Measurements from ENCODE around the gene ELL. TPM values are rescaled to one million over a fixed set of nuclear protein-coding genes. Genes with fewer than 3 reads are reported as not detected.

Gene ELL
- total RNA-seq, 1 experiment from 2014 or later, result 17.0 TPM

DNA sequence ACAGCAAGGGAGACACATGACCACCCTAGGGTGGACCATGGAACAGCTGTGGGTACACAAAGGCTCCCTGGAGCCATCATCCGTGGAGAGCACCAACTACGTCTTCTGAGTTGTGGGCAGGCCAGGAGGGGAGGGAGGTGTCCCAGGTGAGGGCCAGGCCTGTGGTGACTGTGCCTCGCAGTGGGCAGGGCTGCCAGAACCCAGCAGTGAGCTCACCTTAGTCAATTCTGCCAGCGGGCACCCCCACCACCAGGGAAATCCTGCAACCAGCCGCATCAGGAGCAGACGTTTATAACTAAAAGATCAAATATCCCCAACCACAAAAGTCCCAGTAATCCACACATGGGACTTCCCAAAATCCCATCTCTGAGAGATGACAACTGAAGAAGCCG, 19.6 kb downstream of the ELL start:
- no peaks in the 10 kb centered on the region for H3K9me3 Mint-ChIP-seq
- peaks cover 3% of the 10 kb centered on the region for H4K20me1 ChIP-seq (ENCODE audit: control insufficient read depth, insufficient read depth, insufficient read length)
- no peaks in the 10 kb centered on the region; the same call in 1 of the 2 replicates for H3K79me2 ChIP-seq (ENCODE audit: insufficient read depth, low read length)

More for the DNA sequence above, 19.6 kb downstream of the ELL start:
- no peak for TF ChIP-seq CTCF (conservative IDR thresholded peaks at IDR 0.05)
- H2AFZ ChIP-seq (ENCODE audit: low read length), result no peak overlapping the region
- H4K91ac ChIP-seq (ENCODE audit: insufficient read length, low read depth, low read length), result no peak overlapping the region
- no peak overlapping the region for H3K18ac ChIP-seq (ENCODE audit: insufficient read length, low read depth, low read length)
- H3K27me3 ChIP-seq (ENCODE audit: insufficient read depth, low read length), result no peaks in the 10 kb centered on the region
- no peaks in the 10 kb centered on the region for H3K9me3 ChIP-seq (ENCODE audit: control insufficient read depth, low read depth, low read length)
- H3K4me2 ChIP-seq (ENCODE audit: insufficient read depth, insufficient read length, low read length), result no peak overlapping the region
- no peak for DNase-seq
- Mint-ChIP-seq H3K27ac (no peak overlapping the region; a peak in 1 of 7 replicates), H3K27me3 (ENCODE audit: low read depth) (no peaks in the 10 kb centered on the region; the same call in 1 of the 2 replicates), H3K36me3 (ENCODE audit: insufficient read depth in 1 of 3, low read depth in 3 of 3) (no peaks in the 10 kb centered on the region; a peak in 1 of 7 replicates), H3K4me3 (no peak overlapping the region), H3K4me1 (peaks cover 5% of the 10 kb centered on the region in 2 experiments)
- peaks cover 3% of the 10 kb centered on the region for H3K79me1 ChIP-seq (ENCODE audit: insufficient read depth, low read depth, low read length, poor library complexity, severe bottlenecking)
- H2BK120ac ChIP-seq (ENCODE audit: low read depth, low read length, poor library complexity, severe bottlenecking), result no peak overlapping the region
- no peak overlapping the region for H3T11ph ChIP-seq (ENCODE audit: low read length)
- no peak overlapping the region for H3K4ac ChIP-seq (ENCODE audit: low read depth, low read length)
- H2BK20ac ChIP-seq (ENCODE audit: low read depth, low read length, poor library complexity, severe bottlenecking), result no peak overlapping the region
- no CpG with 5 or more reads among the region's 7 CpGs for WGBS (ENCODE audit: extremely low coverage, insufficient read length, low lambda C conversion rate)
- no peak overlapping the region for H3K14ac ChIP-seq (ENCODE audit: insufficient read depth, low read length)
- H3K9ac ChIP-seq (ENCODE audit: extremely low read depth, insufficient read length, low read length), result no peak overlapping the region
- H4K8ac ChIP-seq (replicated peaks; ENCODE audit: insufficient read length, low read depth, low read length), result no peak overlapping the region
- H2BK12ac ChIP-seq (ENCODE audit: insufficient read length, low read depth, low read length), result no peak overlapping the region
- H3K56ac ChIP-seq (ENCODE audit: insufficient read length, low read depth, low read length), result no peak overlapping the region
- H2BK5ac ChIP-seq (ENCODE audit: insufficient read length, low read length), result no peak overlapping the region
- H3K4me1 ChIP-seq (ENCODE audit: insufficient read depth, low read length), result no peaks in the 10 kb centered on the region
- no peaks in the 10 kb centered on the region for H3K23me2 ChIP-seq (ENCODE audit: insufficient read length, low read depth, low read length, poor library complexity, severe bottlenecking)
- no peak overlapping the region for H4K5ac ChIP-seq (ENCODE audit: insufficient read length, low read depth, low read length)
- H2BK15ac ChIP-seq (ENCODE audit: low read depth, low read length), result no peak overlapping the region
- H3K27ac ChIP-seq (ENCODE audit: insufficient read length, low read depth, low read length), result no peak overlapping the region
- no peak overlapping the region for H2AK5ac ChIP-seq (ENCODE audit: insufficient read length, low read length)
- no peak overlapping the region for H3K23ac ChIP-seq (ENCODE audit: insufficient read length, low read depth, low read length)
